Posterior vena cava (tissue), 2 donors: Measurements from ENCODE around the gene LYL1. TPM values are rescaled to one million over a fixed set of nuclear protein-coding genes. Genes with fewer than 3 reads are reported as not detected.

Experiments used
- DNase-seq: peaks from one replicate; pipeline ENCODE4 v3.0.0-alpha.2; 2020; ENCODE audit warnings: low spot score
- intact Hi-C, 2 donors: fragments of 100-400 bp; cut with DNase I; formaldehyde crosslinking; loops; one replicate each; pipeline versions ENCODE4 v1.14.1 to v1.14.2; 2022 to 2023
- total RNA-seq, 2 donors: library from RNA; stranded (reverse); fragmentation: NEBNext Ultra II Directional; extraction: Animal tissue kit (Norgen Biotek cat#: 25700); gene quantifications; one replicate each; pipeline ENCODE4 v1.2.1, GENCODE V29; 2021
- donor health status: DM: yes; HTN: yes; CAD: no.
- donor health status: DM: yes; HTN: yes; CAD: no.

LYL1 gene
- total RNA-seq, 2 donors from 2014 or later = 9.8 to 13.0 TPM

GRCh38 chr19:13052447-13053175 lies 50.0 kb downstream of the LYL1 start:
- intact Hi-C loops = no loop called here
- DNase-seq = no peak

GRCh38 chr19:13051557-13052165 lies 51.0 kb downstream of the LYL1 start:
- DNase-seq = no peak
- intact Hi-C loops = no loop called here

- DNase-seq = no peak
- intact Hi-C loops = no loop called here
Observed at GRCh38 chr19:13050274-13050673, 52.4 kb downstream of the LYL1 start.

Other genes with a start within 250 kb of the LYL1 start
- 10 to 100 TPM; 20.2 to 31.8 TPM for gene DNASE2, start 221.4 kb downstream of the LYL1 start, total RNA-seq
- under 1 TPM in 1 of 2 donors, not detected in 1; 0.33 TPM for gene KLF1, start 215.7 kb downstream of the LYL1 start, total RNA-seq
- 10 to 100 TPM in 1 of 2 donors, 1 to 10 TPM in 1; 8.5 to 14.6 TPM for gene GCDH, start 211.7 kb downstream of the LYL1 start, total RNA-seq
- not detected for gene SYCE2, start 183.6 kb downstream of the LYL1 start, total RNA-seq
- gene FARSA, start 169.1 kb downstream of the LYL1 start, total RNA-seq = 10 to 100 TPM; 30.8 to 31.1 TPM
- gene CALR, start 164.2 kb downstream of the LYL1 start, total RNA-seq = 100 to 1,000 TPM; 629 to 855 TPM
- 100 to 1,000 TPM in 1 of 2 donors, 10 to 100 TPM in 1; 90.9 to 124 TPM for gene RAD23A, start 157.0 kb downstream of the LYL1 start, total RNA-seq
- 10 to 100 TPM; 18.1 to 20.7 TPM for gene GADD45GIP1, start 145.6 kb downstream of the LYL1 start, total RNA-seq
- not detected for gene DAND5, start 133.3 kb downstream of the LYL1 start, total RNA-seq
- 100 to 1,000 TPM; 242 to 327 TPM for gene NFIX, start 107.4 kb downstream of the LYL1 start, total RNA-seq
- 10 to 100 TPM; 21.9 to 24.1 TPM for gene TRMT1, start 13.9 kb upstream of the LYL1 start, total RNA-seq
- gene NACC1, start 15.4 kb upstream of the LYL1 start, total RNA-seq = 10 to 100 TPM; 37.6 to 39.7 TPM
- gene STX10, start 47.5 kb upstream of the LYL1 start, total RNA-seq = 10 to 100 TPM; 31.4 to 39.0 TPM
- gene IER2, start 47.6 kb upstream of the LYL1 start, total RNA-seq = 100 to 1,000 TPM in 1 of 2 donors, 10 to 100 TPM in 1; 73.1 to 130 TPM